Cardiac fibroblast (primary cell): ENCODE data around the gene DNAJC11.

ENCODE experiments used
- DNase-seq, 2 donors: peaks; one replicate each; pipeline versions ENCODE4 v3.0.0 to v3.0.0-alpha.2; 2010; ENCODE audit warnings: low read depth in 2 of 2
- H3K4me3 ChIP-seq, 2 donors: replicated peaks in 1 of 2; 1 replicate in 1 of 2; 2 replicates in 1 of 2; pipeline ENCODE4 v1.5.1; 2011; ENCODE audit warnings: low read depth in 2 of 2, low read length in 2 of 2, mild to moderate bottlenecking in 2 of 2, moderate library complexity in 1 of 2
- TF ChIP-seq, protein P1 (sequence below): IDR thresholded peaks from one replicate; pipeline ENCODE4 v1.5.1; 2011; ENCODE audit warnings: low read depth, mild to moderate bottlenecking, low read length, inconsistent platforms

Gene DNAJC11

DNA sequence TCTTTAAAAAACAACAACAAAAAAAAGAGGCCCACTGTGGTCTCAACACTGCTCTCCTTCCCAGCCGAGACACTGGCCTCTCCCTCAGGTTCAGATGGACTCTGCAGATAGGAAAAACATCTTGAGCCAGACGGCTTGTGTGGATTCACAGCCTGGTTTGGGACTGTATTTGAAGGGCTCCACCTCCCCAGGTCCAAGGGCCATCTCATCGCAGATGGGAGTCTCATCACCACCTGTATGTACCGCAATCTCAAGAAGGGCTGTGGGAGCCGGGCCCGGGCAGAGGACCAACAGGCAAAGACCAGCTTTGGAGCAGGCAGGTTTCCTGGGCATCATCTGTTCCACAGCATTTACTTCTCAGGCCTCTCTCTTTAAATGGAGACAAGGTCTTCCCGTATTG lies 111.6 kb downstream of the DNAJC11 start:
- DNase-seq = no peak
- TF ChIP-seq, protein P1, sequence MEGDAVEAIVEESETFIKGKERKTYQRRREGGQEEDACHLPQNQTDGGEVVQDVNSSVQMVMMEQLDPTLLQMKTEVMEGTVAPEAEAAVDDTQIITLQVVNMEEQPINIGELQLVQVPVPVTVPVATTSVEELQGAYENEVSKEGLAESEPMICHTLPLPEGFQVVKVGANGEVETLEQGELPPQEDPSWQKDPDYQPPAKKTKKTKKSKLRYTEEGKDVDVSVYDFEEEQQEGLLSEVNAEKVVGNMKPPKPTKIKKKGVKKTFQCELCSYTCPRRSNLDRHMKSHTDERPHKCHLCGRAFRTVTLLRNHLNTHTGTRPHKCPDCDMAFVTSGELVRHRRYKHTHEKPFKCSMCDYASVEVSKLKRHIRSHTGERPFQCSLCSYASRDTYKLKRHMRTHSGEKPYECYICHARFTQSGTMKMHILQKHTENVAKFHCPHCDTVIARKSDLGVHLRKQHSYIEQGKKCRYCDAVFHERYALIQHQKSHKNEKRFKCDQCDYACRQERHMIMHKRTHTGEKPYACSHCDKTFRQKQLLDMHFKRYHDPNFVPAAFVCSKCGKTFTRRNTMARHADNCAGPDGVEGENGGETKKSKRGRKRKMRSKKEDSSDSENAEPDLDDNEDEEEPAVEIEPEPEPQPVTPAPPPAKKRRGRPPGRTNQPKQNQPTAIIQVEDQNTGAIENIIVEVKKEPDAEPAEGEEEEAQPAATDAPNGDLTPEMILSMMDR = no peak
- H3K4me3 ChIP-seq = no peak overlapping the region

- no peak for DNase-seq
- TF ChIP-seq, protein P1 = no peak
- no peak overlapping the region for H3K4me3 ChIP-seq
These were observed 112.6 kb downstream of the DNAJC11 start for GRCh38 chr1:6588893-6589520.

- H3K4me3 ChIP-seq = no peak overlapping the region
- no peak for DNase-seq
- TF ChIP-seq, protein P1 = no peak
These were observed 113.3 kb downstream of the DNAJC11 start for GRCh38 chr1:6588128-6588892.

DNA sequence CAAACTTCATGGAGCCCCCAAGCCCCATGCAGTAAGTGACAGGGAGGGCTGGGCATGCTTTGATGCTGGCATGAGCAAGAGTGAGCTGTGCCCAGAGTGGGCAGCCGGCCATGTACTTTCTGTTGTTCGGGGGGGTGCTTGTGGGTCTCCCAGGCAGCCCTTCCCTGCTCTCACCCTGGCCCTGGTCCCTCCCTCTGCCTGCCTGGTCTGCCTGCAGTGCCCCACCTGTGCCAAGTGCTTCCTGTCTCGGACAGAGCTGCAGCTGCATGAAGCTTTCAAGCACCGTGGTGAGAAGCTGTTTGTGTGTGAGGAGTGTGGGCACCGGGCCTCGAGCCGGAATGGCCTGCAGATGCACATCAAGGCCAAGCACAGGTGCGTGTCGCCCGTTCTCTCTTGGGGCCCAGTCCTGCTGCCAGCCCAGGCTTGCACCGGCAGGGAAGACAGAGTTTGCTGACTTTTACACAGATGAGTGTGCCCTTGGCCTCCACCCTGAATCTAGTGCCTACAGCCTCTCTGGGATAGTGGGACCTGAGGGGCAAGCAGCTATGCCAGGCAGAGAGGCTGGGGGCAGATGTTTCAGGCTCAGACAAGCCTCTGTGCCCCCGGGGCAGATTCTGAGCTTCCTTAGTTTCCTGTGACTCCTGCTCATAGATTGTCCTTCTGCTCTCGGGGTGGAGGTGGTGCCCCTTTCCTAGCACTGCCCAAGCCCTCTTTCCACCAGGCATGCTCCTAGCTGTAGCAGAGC lies 114.2 kb downstream of the DNAJC11 start:
- TF ChIP-seq, protein P1 = no peak
- DNase-seq = no peak
- H3K4me3 ChIP-seq = no peak overlapping the region

- TF ChIP-seq, protein P1 = no peak
- DNase-seq = no peak
- H3K4me3 ChIP-seq = no peak overlapping the region
These were observed 115.2 kb downstream of the DNAJC11 start for GRCh38 chr1:6586404-6586816.

- TF ChIP-seq, protein P1 = no peak
- no peak overlapping the region for H3K4me3 ChIP-seq
- no peak for DNase-seq
These were observed 115.8 kb downstream of the DNAJC11 start for GRCh38 chr1:6585841-6586240.
